ENCODE measurements around the gene ACTG1. TPM values are rescaled to one million over a fixed set of nuclear protein-coding genes. Genes with fewer than 3 reads are reported as not detected.

Gene ACTG1
- total and polyA plus RNA-seq, 9 of the 15 experiments (the other 6 are each of a cell fraction or from before 2014, with no cell fraction given), result 224 to 1,775 (median 568) TPM

- TF ChIP-seq RAD21 (CRISPR knock-in tag; conservative IDR thresholded peaks at IDR 0.05 in 1 of 2, IDR thresholded peaks at IDR 0.05 in 1 of 2) (peak; percentile 6 to 32; a peak in 1 of 4 replicates), RB1 (IDR thresholded peaks at IDR 0.05; ENCODE audit: low read depth) (peak; percentile 16; the same call in 1 of the 2 replicates), HDAC1 (IDR thresholded peaks at IDR 0.05) (no peak), JUND (IDR thresholded peaks at IDR 0.05; ENCODE audit: borderline replicate concordance, low read depth, low read length) (0 out of 2 replicates have a peak, but pooled peaks have one; percentile 4), JUND (tag; IDR thresholded peaks at IDR 0.05; ENCODE audit: borderline replicate concordance, low read depth, low read length) (no peak), HMG20A (CRISPR knock-in tag; conservative IDR thresholded peaks at IDR 0.05) (no peak), CUX1 (CRISPR knock-in tag; IDR thresholded peaks at IDR 0.05) (no peak), MYC (IDR thresholded peaks at IDR 0.05; ENCODE audit: low read depth, low read length) (peak; percentile 24; the same call in 1 of the 2 replicates), MYC (CRISPR knock-in tag; IDR thresholded peaks at IDR 0.05; ENCODE audit: borderline replicate concordance, low read depth) (no peak), MAZ (CRISPR knock-in tag; conservative IDR thresholded peaks at IDR 0.05 in 1 of 2, IDR thresholded peaks at IDR 0.05 in 1 of 2) (peak in 1 of 2 experiments; percentile 53; a peak in 2 of 4 replicates), ZNF785 (CRISPR knock-in tag; IDR thresholded peaks at IDR 0.05) (no peak), PRDM10 (IDR thresholded peaks at IDR 0.05; ENCODE audit: partially characterized antibody) (no peak), CTCF (IDR thresholded peaks at IDR 0.05 in 2 of 3, conservative IDR thresholded peaks at IDR 0.05 in 1 of 3; ENCODE audit: insufficient read depth in 2 of 3, low read depth in 1 of 3, low read length in 3 of 3) (peak; percentile 59 to 93 (median 67)), RUNX1 (IDR thresholded peaks at IDR 0.05; ENCODE audit: low read depth) (no peak)
Observed at GRCh38 chr17:81522491-81523401, 10.1 kb upstream of the ACTG1 start (continued).

Measured in K562 (cell line).